Measurements from ENCODE around the gene MALL.
"Not testable (repeated sequence)": the region's sequence is repeated elsewhere in the genome, so short reads cannot be mapped to it uniquely, and the experiment has no call there.

MALL gene

GRCh38 chr2:110049769-110050168, 65.9 kb downstream of the MALL start:
- DNase-seq, result not testable (repeated sequence)

GRCh38 chr2:110048255-110049197, 67.1 kb downstream of the MALL start:
- DNase-seq, result not testable (repeated sequence)

- not testable (repeated sequence) for DNase-seq
Measured at GRCh38 chr2:110047225-110047624, 68.4 kb downstream of the MALL start.

- DNase-seq, result not testable (repeated sequence)
Measured at GRCh38 chr2:110041941-110042660, 73.5 kb downstream of the MALL start.

GRCh38 chr2:110037336-110037735, 78.3 kb downstream of the MALL start:
- DNase-seq, result not testable (repeated sequence)

GRCh38 chr2:110035384-110035783, 80.2 kb downstream of the MALL start:
- DNase-seq, result not testable (repeated sequence)

GRCh38 chr2:110034935-110035334, 80.7 kb downstream of the MALL start:
- DNase-seq, result not testable (repeated sequence)

All from NCI-H524 (cell line).